Measurements from ENCODE around the gene OST4.

Gene OST4

DNA sequence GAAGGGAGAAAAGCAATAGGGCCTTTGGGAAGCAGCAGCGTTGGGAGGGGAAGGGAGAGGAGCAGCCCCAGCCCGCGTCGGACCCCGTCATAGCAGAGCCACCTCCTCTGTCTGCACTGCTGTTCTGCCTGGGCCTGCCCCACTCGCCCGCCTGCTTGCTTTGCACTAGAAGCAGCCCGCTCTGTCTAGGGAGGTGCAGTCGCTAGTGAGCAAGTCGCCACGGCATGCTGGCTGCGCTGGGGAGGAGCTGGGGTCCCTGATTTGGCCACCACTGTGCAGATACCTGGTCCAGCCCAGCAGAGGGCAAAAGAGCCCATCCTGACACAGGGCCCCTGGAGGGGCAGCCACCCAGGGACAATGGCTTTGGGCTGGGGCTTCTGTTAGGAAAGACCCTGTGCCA, 46.6 kb downstream of the OST4 start:
- DNase-seq = no peak

DNA sequence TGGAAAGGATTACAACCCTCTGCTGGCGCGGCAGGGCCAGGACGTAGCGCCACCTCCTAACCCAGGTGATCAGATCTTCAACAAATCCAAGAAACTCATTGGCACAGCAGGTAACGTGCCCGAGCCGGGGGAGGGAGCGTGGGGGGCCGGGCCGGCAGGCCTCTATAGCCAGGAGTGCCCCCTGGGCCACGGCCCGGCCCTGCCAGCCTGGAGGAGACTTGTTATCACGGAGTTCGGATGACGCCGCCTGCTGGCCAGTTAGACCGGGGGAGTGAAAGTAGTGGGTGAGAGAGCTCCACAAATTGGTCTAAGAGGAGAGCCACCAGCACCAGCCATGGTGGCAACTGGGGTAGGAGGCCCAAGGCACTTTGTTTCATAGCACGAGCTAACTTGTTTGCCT, 47.3 kb downstream of the OST4 start:
- DNase-seq = no peak

DNA sequence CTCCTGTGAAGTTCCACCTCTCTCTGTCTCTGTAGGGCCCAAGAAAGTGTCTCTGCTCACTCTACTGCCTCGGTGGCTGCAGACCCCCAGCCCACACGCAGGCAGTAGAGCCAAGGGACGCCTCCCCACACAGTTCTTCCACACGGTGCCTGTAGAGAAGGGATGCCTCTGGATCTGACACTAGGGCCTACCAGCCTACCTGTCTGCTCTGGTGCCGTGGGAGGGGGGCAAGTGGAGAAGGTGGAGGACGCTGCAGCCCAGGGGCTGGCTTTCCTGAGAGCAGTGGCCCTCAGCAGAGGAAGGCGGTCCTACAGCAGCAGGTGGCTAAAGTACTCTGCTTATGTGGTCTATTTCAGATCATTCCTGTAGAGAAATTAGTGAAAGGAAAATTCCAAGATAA, 47.7 kb downstream of the OST4 start:
- DNase-seq = no peak

GRCh38 chr2:27021253-27022049, 50.0 kb downstream of the OST4 start:
- DNase-seq = no peak

Measured in T-helper 9 cell (primary cell).